Neural cell (in vitro differentiated cells): ENCODE results near the gene CLSTN1. TPM values are rescaled to one million over a fixed set of nuclear protein-coding genes. Genes with fewer than 3 reads are reported as not detected.

Experiments
- H2AFZ ChIP-seq: fragments of 200-600, 300-800 bp; sonication (generic), shearing (Covaris generic); 2 replicates; pipeline ENCODE4 v1.6.0; 2014; ENCODE audit warnings: low read depth, mild to moderate bottlenecking, antibody characterized with exemption, low read length, moderate library complexity
- H3F3A ChIP-seq: fragments of 200-600 bp; shearing (Covaris generic); 2 replicates; pipeline ENCODE4 v1.6.1; 2016; ENCODE audit warnings: mild to moderate bottlenecking, moderate library complexity, mixed read lengths, antibody characterized with exemption, low read length; ENCODE audit not compliant: insufficient read depth, poor library complexity, severe bottlenecking
- H3K27ac ChIP-seq: fragments of 200-600, 300-800 bp; sonication (generic), shearing (Covaris generic); 2 replicates; pipeline ENCODE4 v1.5.1; 2014; ENCODE audit warnings: mild to moderate bottlenecking, low read length, moderate library complexity
- H3K27me3 ChIP-seq: fragments of 300-800, 200-600 bp; sonication (generic), shearing (Covaris generic); 2 replicates; pipeline ENCODE4 v1.6.0; 2014; ENCODE audit warnings: mild to moderate bottlenecking, low read depth, low read length, moderate library complexity; ENCODE audit not compliant: insufficient read depth
- H3K36me3 ChIP-seq: fragments of 300-800, 200-600 bp; sonication (generic), shearing (Covaris generic); 2 replicates; pipeline ENCODE4 v1.5.1; 2014; ENCODE audit warnings: mild to moderate bottlenecking, antibody characterized with exemption, low read length, moderate library complexity; ENCODE audit not compliant: insufficient read depth
- H3K4me2 ChIP-seq: fragments of 300-800, 200-600 bp; sonication (generic), shearing (Covaris generic); 2 replicates; pipeline ENCODE4 v1.6.0; 2014; ENCODE audit warnings: mild to moderate bottlenecking, low read length
- H3K4me3 ChIP-seq: fragments of 300-800, 200-600 bp; sonication (generic), shearing (Covaris generic); 2 replicates; pipeline ENCODE4 v1.5.1; 2014; ENCODE audit warnings: mild to moderate bottlenecking, low read length, moderate library complexity
- H3K79me2 ChIP-seq: fragments of 200-600 bp; shearing (Covaris generic); replicated peaks from 2 replicates; pipeline ENCODE4 v1.6.0; 2014; ENCODE audit warnings: mild to moderate bottlenecking, low read length, moderate library complexity; ENCODE audit not compliant: insufficient read depth
- H3K9ac ChIP-seq: fragments of 300-800, 200-600 bp; sonication (generic), shearing (Covaris generic); 2 replicates; pipeline ENCODE4 v1.6.1; 2016; ENCODE audit warnings: mild to moderate bottlenecking, low read length, mixed read lengths
- H3K9me2 ChIP-seq: fragments of 200-600 bp; shearing (Covaris generic); 2 replicates; pipeline ENCODE4 v1.6.1; 2016; ENCODE audit warnings: mild to moderate bottlenecking, low read length, mixed read lengths; ENCODE audit not compliant: insufficient read depth
- H3K9me3 ChIP-seq: fragments of 200-600, 300-800 bp; sonication (generic), shearing (Covaris generic); 2 replicates; pipeline ENCODE4 v1.6.1; 2016; ENCODE audit warnings: mild to moderate bottlenecking, mixed run types, low read length, moderate library complexity, mixed read lengths
- H4K20me1 ChIP-seq: fragments of 200-600 bp; shearing (Covaris generic); 2 replicates; pipeline ENCODE4 v1.6.1; 2016; ENCODE audit warnings: mild to moderate bottlenecking, mixed run types; ENCODE audit not compliant: insufficient read depth
- EP300 ChIP-seq: fragments of 450-650 bp; conservative IDR thresholded peaks from 2 replicates; pipeline ENCODE4 v1.6.1; 2014; ENCODE audit warnings: antibody characterized with exemption, mild to moderate bottlenecking, moderate library complexity; ENCODE audit not compliant: poor library complexity, severe bottlenecking
- EZH2 ChIP-seq: fragments of 200-600, 300-800 bp; shearing (Covaris generic), sonication (generic); IDR thresholded peaks from 2 replicates; pipeline ENCODE4 v1.6.1; 2014; ENCODE audit warnings: antibody characterized with exemption, low read length, borderline replicate concordance, mild to moderate bottlenecking; ENCODE audit not compliant: insufficient read depth, poor library complexity, severe bottlenecking
- MXI1 ChIP-seq: fragments of 450-650 bp; conservative IDR thresholded peaks from 2 replicates; pipeline ENCODE4 v1.6.1; 2014; ENCODE audit warnings: antibody characterized with exemption, mild to moderate bottlenecking; ENCODE audit not compliant: poor library complexity, severe bottlenecking
- POLR2AphosphoS5 ChIP-seq: IDR thresholded peaks from 2 replicates; pipeline ENCODE4 v1.6.1; 2012
- RAD21 ChIP-seq: fragments of 450-650 bp; conservative IDR thresholded peaks from 2 replicates; pipeline ENCODE4 v1.6.1; 2014; ENCODE audit warnings: antibody characterized with exemption, mild to moderate bottlenecking, moderate library complexity
- SMC3 ChIP-seq: fragments of 450-650 bp; conservative IDR thresholded peaks from 2 replicates; pipeline ENCODE4 v1.6.1; 2014; ENCODE audit warnings: antibody characterized with exemption, mild to moderate bottlenecking, moderate library complexity; ENCODE audit not compliant: poor library complexity
- TAF1 ChIP-seq: IDR thresholded peaks from 2 replicates; pipeline ENCODE4 v1.6.1; 2012; ENCODE audit warnings: low read depth
- polyA plus RNA-seq: library from polyadenylated mRNA; depleted of rRNA; stranded (reverse); fragments of >200 nt; gene quantifications from 2 replicates; pipeline ENCODE4 v1.2.3, GENCODE V29; 2014
- TF ChIP-seq, protein P1 (sequence below): fragments of 450-650 bp; IDR thresholded peaks from 2 replicates; pipeline ENCODE4 v1.5.1; 2014; ENCODE audit warnings: antibody characterized with exemption, mild to moderate bottlenecking, moderate library complexity; ENCODE audit not compliant: poor library complexity, severe bottlenecking
- TF ChIP-seq, protein P2 (sequence below): IDR thresholded peaks from 2 replicates; pipeline ENCODE4 v1.6.1; 2012; ENCODE audit warnings: borderline replicate concordance

Gene CLSTN1
- polyA plus RNA-seq, 1 donor from 2014 or later, result 77.2 TPM

DNA sequence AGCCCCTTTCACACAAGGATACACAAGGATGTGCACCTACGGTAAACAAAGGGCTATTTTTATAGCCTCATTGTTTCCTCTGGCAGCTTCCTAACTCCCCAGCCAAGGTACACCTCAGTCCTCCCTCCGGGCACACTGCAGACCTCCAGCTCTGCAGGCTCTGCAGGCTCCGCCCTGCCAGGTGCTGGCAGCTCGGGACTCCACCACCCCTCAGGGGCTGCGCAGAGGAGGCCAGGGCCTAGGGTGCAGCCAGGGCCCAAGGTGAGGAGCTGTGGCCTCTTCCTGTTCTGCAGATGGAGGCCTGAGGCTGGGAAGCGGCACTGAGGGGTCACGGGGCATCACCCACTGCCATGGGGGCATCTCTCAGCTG lies 19.8 kb upstream of the CLSTN1 start:
- no peak overlapping the region for H2AFZ ChIP-seq
- H3K27me3 ChIP-seq, result no peaks in the 10 kb centered on the region
- no peaks in the 10 kb centered on the region for H3K79me2 ChIP-seq
- no peak overlapping the region for H3K4me3 ChIP-seq
- TF ChIP-seq, protein P1, sequence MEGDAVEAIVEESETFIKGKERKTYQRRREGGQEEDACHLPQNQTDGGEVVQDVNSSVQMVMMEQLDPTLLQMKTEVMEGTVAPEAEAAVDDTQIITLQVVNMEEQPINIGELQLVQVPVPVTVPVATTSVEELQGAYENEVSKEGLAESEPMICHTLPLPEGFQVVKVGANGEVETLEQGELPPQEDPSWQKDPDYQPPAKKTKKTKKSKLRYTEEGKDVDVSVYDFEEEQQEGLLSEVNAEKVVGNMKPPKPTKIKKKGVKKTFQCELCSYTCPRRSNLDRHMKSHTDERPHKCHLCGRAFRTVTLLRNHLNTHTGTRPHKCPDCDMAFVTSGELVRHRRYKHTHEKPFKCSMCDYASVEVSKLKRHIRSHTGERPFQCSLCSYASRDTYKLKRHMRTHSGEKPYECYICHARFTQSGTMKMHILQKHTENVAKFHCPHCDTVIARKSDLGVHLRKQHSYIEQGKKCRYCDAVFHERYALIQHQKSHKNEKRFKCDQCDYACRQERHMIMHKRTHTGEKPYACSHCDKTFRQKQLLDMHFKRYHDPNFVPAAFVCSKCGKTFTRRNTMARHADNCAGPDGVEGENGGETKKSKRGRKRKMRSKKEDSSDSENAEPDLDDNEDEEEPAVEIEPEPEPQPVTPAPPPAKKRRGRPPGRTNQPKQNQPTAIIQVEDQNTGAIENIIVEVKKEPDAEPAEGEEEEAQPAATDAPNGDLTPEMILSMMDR, result no peak
- no peak for TF ChIP-seq POLR2AphosphoS5
- TF ChIP-seq SMC3, result no peak
- TF ChIP-seq TAF1, result no peak
- no peak for TF ChIP-seq EZH2
- no peak for TF ChIP-seq RAD21
- no peak for TF ChIP-seq EP300
- no peak for TF ChIP-seq MXI1
- H3K9me2 ChIP-seq, result no peaks in the 10 kb centered on the region
- no peaks in the 10 kb centered on the region for H3F3A ChIP-seq
- no peak overlapping the region for H3K4me2 ChIP-seq
- H3K27ac ChIP-seq, result no peak overlapping the region
- no peaks in the 10 kb centered on the region for H3K36me3 ChIP-seq
- H4K20me1 ChIP-seq, result no peaks in the 10 kb centered on the region
- no peak overlapping the region for H3K9ac ChIP-seq
- no peaks in the 10 kb centered on the region for H3K9me3 ChIP-seq

DNA sequence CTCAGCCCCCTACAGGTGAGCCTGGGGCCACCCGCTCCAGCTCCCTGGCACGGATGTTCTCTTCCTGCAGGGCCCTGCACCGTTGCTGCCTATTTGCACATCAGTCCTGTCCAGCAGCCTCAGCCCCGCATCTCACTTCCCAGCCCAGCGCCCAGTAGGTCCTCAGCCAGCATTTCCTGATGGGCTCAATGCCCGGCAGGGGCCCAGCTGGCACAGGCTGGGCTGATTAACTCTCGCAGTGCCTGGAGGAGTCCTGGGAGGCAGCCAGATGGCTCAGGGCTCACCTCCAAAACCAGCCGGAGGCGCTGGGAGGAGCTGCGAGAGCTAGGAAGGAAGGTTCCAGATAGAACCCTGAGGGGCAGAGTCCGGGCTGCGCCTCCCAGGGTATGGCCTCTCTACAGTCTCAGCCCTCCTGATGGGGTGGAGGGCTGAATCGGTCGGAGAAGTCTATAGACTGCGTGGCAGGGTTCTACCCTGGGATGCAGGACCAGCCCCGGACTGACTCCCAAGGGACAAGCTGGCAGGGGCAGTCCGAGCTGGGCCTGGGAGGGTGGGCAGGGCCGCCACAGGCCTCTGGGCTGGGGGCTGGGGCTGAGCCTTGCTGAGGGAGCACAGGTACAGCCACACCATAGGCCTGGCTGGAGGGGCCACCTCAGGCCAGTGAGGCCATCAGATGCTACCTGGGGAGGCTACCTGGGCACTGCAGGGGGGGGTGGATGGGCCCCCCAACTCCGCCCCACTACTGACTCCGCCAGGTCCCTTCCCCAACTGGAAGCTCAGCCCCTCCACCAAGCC lies 19.2 kb upstream of the CLSTN1 start:
- Histone ChIP-seq H3K9me2 (no peaks in the 10 kb centered on the region), H3K36me3 (no peaks in the 10 kb centered on the region), H3F3A (no peaks in the 10 kb centered on the region), H3K79me2 (no peaks in the 10 kb centered on the region), H4K20me1 (no peaks in the 10 kb centered on the region), H3K27me3 (no peaks in the 10 kb centered on the region), H3K9me3 (no peaks in the 10 kb centered on the region), H3K9ac (no peak overlapping the region), H3K4me2 (no peak overlapping the region), H3K27ac (no peak overlapping the region), H2AFZ (no peak overlapping the region), H3K4me3 (no peak overlapping the region)
- TF ChIP-seq POLR2AphosphoS5, result no peak
- TF ChIP-seq, protein P2, sequence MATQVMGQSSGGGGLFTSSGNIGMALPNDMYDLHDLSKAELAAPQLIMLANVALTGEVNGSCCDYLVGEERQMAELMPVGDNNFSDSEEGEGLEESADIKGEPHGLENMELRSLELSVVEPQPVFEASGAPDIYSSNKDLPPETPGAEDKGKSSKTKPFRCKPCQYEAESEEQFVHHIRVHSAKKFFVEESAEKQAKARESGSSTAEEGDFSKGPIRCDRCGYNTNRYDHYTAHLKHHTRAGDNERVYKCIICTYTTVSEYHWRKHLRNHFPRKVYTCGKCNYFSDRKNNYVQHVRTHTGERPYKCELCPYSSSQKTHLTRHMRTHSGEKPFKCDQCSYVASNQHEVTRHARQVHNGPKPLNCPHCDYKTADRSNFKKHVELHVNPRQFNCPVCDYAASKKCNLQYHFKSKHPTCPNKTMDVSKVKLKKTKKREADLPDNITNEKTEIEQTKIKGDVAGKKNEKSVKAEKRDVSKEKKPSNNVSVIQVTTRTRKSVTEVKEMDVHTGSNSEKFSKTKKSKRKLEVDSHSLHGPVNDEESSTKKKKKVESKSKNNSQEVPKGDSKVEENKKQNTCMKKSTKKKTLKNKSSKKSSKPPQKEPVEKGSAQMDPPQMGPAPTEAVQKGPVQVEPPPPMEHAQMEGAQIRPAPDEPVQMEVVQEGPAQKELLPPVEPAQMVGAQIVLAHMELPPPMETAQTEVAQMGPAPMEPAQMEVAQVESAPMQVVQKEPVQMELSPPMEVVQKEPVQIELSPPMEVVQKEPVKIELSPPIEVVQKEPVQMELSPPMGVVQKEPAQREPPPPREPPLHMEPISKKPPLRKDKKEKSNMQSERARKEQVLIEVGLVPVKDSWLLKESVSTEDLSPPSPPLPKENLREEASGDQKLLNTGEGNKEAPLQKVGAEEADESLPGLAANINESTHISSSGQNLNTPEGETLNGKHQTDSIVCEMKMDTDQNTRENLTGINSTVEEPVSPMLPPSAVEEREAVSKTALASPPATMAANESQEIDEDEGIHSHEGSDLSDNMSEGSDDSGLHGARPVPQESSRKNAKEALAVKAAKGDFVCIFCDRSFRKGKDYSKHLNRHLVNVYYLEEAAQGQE, result no peak
- TF ChIP-seq, protein P1, result no peak
- TF ChIP-seq RAD21, result no peak
- no peak for TF ChIP-seq SMC3
